Natural killer cell (primary cell): ENCODE data around the gene FRMD4A. TPM values are rescaled to one million over a fixed set of nuclear protein-coding genes. Genes with fewer than 3 reads are reported as not detected.

ENCODE experiments used
- ATAC-seq, 3 donors: fragments of 150-1000 bp in 2 of 3; fragments of 200-7000 bp in 1 of 3; cut with Tn5 transposase; 1 replicate in 1 of 3; 2 replicates in 2 of 3; pipeline ENCODE4 v1.10.0; 2021; ENCODE audit warnings: mild to moderate bottlenecking in 2 of 3, moderate library complexity in 2 of 3
- DNase-seq, 2 donors: peaks; one replicate each; pipeline versions ENCODE4 v3.0.0 to v3.0.0-alpha.2; 2013 to 2021; ENCODE audit warnings: mixed read lengths in 1 of 2
- H3K27ac ChIP-seq: one replicate; pipeline ENCODE4 v1.5.1; 2013; ENCODE audit warnings: mild to moderate bottlenecking, low read length
- H3K27me3 ChIP-seq: one replicate; pipeline ENCODE4 v1.6.1; 2013; ENCODE audit warnings: low read length; ENCODE audit not compliant: control insufficient read depth, insufficient read depth
- H3K36me3 ChIP-seq: one replicate; pipeline ENCODE4 v1.6.1; 2013; ENCODE audit warnings: low read length; ENCODE audit not compliant: control insufficient read depth, insufficient read depth
- H3K4me1 ChIP-seq: one replicate; pipeline ENCODE4 v1.6.1; 2013; ENCODE audit warnings: low read length; ENCODE audit not compliant: control insufficient read depth, insufficient read depth
- H3K4me3 ChIP-seq: one replicate; pipeline ENCODE4 v1.5.1; 2013; ENCODE audit warnings: low read length
- H3K9me3 ChIP-seq: one replicate; pipeline ENCODE4 v1.6.1; 2013; ENCODE audit warnings: low read length; ENCODE audit not compliant: control insufficient read depth, insufficient read depth
- H3K27ac Mint-ChIP-seq, 2 donors: one replicate each; pipeline ENCODE4 v1.8.0; 2022; ENCODE audit warnings: mild to moderate bottlenecking in 2 of 2, mixed read lengths in 2 of 2, moderate library complexity in 1 of 2
- H3K27me3 Mint-ChIP-seq, 2 donors: one replicate each; pipeline ENCODE4 v1.8.0; 2022; ENCODE audit warnings: low read depth in 2 of 2, mixed read lengths in 2 of 2
- H3K36me3 Mint-ChIP-seq: one replicate; pipeline ENCODE4 v1.8.0; 2022; ENCODE audit warnings: mixed read lengths
- H3K4me1 Mint-ChIP-seq, 2 donors: one replicate each; pipeline ENCODE4 v1.8.0; 2022; ENCODE audit warnings: mixed read lengths in 2 of 2
- H3K4me3 Mint-ChIP-seq: one replicate; pipeline ENCODE4 v1.8.0; 2022; ENCODE audit warnings: mild to moderate bottlenecking, moderate library complexity, mixed read lengths
- H3K9me3 Mint-ChIP-seq, 2 donors: one replicate each; pipeline ENCODE4 v1.8.0; 2022; ENCODE audit warnings: mixed read lengths in 2 of 2
- CTCF ChIP-seq: fragments of 200-600 bp; IDR thresholded peaks from one replicate; pipeline ENCODE4 v1.8.0; 2022; ENCODE audit warnings: antibody characterized with exemption
- WGBS: methylation state at CpG from one replicate; pipeline ENCODE4 v1.1.7; 2013; ENCODE audit warnings: missing lambda C conversion rate; ENCODE audit not compliant: insufficient coverage; 5-methylcytosine and 5-hydroxymethylcytosine counted together
- intact Hi-C: fragments of 100-400 bp; cut with micrococcal nuclease; formaldehyde crosslinking; loops from one replicate; pipeline ENCODE4 v1.14.2; 2022
- total RNA-seq, 4 donors: library from RNA; stranded (reverse); fragments of 120-200 nt in 1 of 4; gene quantifications; one replicate each; pipeline versions ENCODE4 v1.2.3 to v1.2.4, GENCODE V29; 2013 to 2022

The FRMD4A gene
- total RNA-seq, 3 donors from 2014 or later (not counting 1 experiment from before 2014, with no cell fraction given): 0.36 to 0.38 TPM; not detected in 1

- WGBS: 23% methylated on average over 4 of the region's 4 CpGs
- Histone ChIP-seq H3K4me3 (no peak overlapping the region), H3K36me3 (no peaks in the 10 kb centered on the region), H3K9me3 (no peaks in the 10 kb centered on the region), H3K27me3 (no peaks in the 10 kb centered on the region), H3K4me1 (no peaks in the 10 kb centered on the region), H3K27ac (no peak overlapping the region)
- Mint-ChIP-seq H3K27ac (no peak overlapping the region), H3K4me3 (no peak overlapping the region), H3K4me1 (peaks cover 0 to 5% of the 10 kb centered on the region in 2 donors), H3K9me3 (no peaks in the 10 kb centered on the region), H3K36me3 (no peaks in the 10 kb centered on the region), H3K27me3 (peaks cover 21 to 62% of the 10 kb centered on the region in 2 donors)
- no peak for TF ChIP-seq CTCF
- intact Hi-C loops: no loop called here
- ATAC-seq (no peak), DNase-seq (no peak)
Observed at GRCh38 chr10:14327527-14327926, 3.2 kb downstream of the FRMD4A start.

- DNase-seq: no peak
- no peak for ATAC-seq
- Histone ChIP-seq H3K27me3 (no peaks in the 10 kb centered on the region), H3K4me3 (no peak overlapping the region), H3K36me3 (no peaks in the 10 kb centered on the region), H3K4me1 (no peaks in the 10 kb centered on the region), H3K27ac (no peak overlapping the region), H3K9me3 (no peaks in the 10 kb centered on the region)
- intact Hi-C loops: no loop called here
- Mint-ChIP-seq H3K4me3 (no peak overlapping the region), H3K9me3 (no peaks in the 10 kb centered on the region), H3K4me1 (peaks cover 0 to 5% of the 10 kb centered on the region in 2 donors), H3K36me3 (no peaks in the 10 kb centered on the region), H3K27ac (no peak overlapping the region), H3K27me3 (peaks cover 21 to 67% of the 10 kb centered on the region in 2 donors)
- 87% methylated on average over 8 of the region's 8 CpGs for WGBS
- TF ChIP-seq CTCF: no peak
Observed at GRCh38 chr10:14326581-14326980, 4.1 kb downstream of the FRMD4A start.

GRCh38 chr10:14325325-14325955 lies 5.3 kb downstream of the FRMD4A start:
- H3K27me3 ChIP-seq: no peaks in the 10 kb centered on the region
- peak; percentile 36 for TF ChIP-seq CTCF
- Mint-ChIP-seq H3K4me3 (no peak overlapping the region), H3K9me3 (no peaks in the 10 kb centered on the region), H3K27ac (no peak overlapping the region), H3K36me3 (no peaks in the 10 kb centered on the region), H3K4me1 (peaks cover 0 to 5% of the 10 kb centered on the region in 2 donors), H3K27me3 (peaks cover 22 to 64% of the 10 kb centered on the region in 2 donors)
- peak in 1 of 2 donors; percentile 57 for DNase-seq
- no peak for ATAC-seq
- H3K36me3 ChIP-seq: no peaks in the 10 kb centered on the region
- H3K4me3 ChIP-seq: no peak overlapping the region
- 58% methylated on average over 4 of the region's 4 CpGs for WGBS
- intact Hi-C loops: no loop called here
- no peaks in the 10 kb centered on the region for H3K9me3 ChIP-seq
- no peak overlapping the region for H3K27ac ChIP-seq
- no peaks in the 10 kb centered on the region for H3K4me1 ChIP-seq
